RWPE2 (cell line): Measurements from ENCODE around the gene TAS2R60.

Source experiments
- ATAC-seq: fragments of 200-7000 bp; cut with Tn5 transposase; 3 replicates; pipeline ENCODE4 v1.9.1; 2021; ENCODE audit warnings: low read depth
- DNase-seq: peaks from one replicate; pipeline ENCODE4 v3.0.0-alpha.2; 2020; ENCODE audit warnings: low spot score
- H3K27ac ChIP-seq: fragments of 450-650 bp; 2 replicates; pipeline ENCODE4 v1.5.1; 2017; ENCODE audit warnings: mild to moderate bottlenecking; ENCODE audit not compliant: poor library complexity, severe bottlenecking
- H3K27me3 ChIP-seq: fragments of 250-450 bp; sonication (Bioruptor Pico); 2 replicates; pipeline ENCODE4 v1.5.1; 2021; ENCODE audit warnings: mild to moderate bottlenecking, moderate library complexity; ENCODE audit not compliant: insufficient read depth, poor library complexity, severe bottlenecking
- H3K36me3 ChIP-seq: fragments of 250-450 bp; sonication (Bioruptor Pico); 2 replicates; pipeline ENCODE4 v1.5.1; 2020; ENCODE audit warnings: low read depth, mild to moderate bottlenecking, moderate library complexity
- H3K4me1 ChIP-seq: fragments of 250-450 bp; sonication (Bioruptor Pico); 2 replicates; pipeline ENCODE4 v1.5.1; 2021; ENCODE audit warnings: mild to moderate bottlenecking, moderate library complexity; ENCODE audit not compliant: insufficient read depth, poor library complexity, severe bottlenecking
- H3K4me3 ChIP-seq: fragments of 250-450 bp; sonication (Bioruptor Pico); 2 replicates; pipeline ENCODE4 v1.5.1; 2021; ENCODE audit warnings: mild to moderate bottlenecking, moderate library complexity; ENCODE audit not compliant: severe bottlenecking
- H3K9me3 ChIP-seq: fragments of 250-450 bp; sonication (Bioruptor Pico); 2 replicates; pipeline ENCODE4 v1.5.1; 2021; ENCODE audit warnings: mild to moderate bottlenecking, moderate library complexity; ENCODE audit not compliant: severe bottlenecking
- TF ChIP-seq, protein P1 (sequence below): fragments of 450-650 bp; IDR thresholded peaks from one replicate; pipeline ENCODE4 v1.5.1; 2017; ENCODE audit warnings: mild to moderate bottlenecking, moderate library complexity; ENCODE audit not compliant: poor library complexity, severe bottlenecking

Gene TAS2R60

DNA sequence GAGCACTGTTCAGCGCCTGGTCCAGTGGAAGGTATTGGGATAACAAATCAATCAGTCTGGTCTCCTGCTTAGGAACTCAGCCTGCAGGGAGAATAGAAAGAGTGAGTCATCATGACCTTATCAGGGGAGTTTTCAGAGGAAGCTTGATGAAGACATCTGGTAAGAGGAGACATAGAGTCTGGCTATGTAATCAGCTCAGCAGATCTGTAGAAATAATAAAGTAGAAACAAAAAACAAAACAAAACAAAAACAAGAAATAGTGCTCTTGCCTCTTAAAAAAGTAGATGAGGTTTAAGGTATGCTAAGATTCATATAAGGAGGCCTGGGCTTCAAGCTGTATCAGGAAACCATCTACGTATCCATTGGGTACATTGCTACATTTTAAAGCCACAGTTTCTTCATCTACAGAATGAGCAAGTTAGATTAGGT, 48.8 kb downstream of the TAS2R60 start:
- TF ChIP-seq, protein P1, sequence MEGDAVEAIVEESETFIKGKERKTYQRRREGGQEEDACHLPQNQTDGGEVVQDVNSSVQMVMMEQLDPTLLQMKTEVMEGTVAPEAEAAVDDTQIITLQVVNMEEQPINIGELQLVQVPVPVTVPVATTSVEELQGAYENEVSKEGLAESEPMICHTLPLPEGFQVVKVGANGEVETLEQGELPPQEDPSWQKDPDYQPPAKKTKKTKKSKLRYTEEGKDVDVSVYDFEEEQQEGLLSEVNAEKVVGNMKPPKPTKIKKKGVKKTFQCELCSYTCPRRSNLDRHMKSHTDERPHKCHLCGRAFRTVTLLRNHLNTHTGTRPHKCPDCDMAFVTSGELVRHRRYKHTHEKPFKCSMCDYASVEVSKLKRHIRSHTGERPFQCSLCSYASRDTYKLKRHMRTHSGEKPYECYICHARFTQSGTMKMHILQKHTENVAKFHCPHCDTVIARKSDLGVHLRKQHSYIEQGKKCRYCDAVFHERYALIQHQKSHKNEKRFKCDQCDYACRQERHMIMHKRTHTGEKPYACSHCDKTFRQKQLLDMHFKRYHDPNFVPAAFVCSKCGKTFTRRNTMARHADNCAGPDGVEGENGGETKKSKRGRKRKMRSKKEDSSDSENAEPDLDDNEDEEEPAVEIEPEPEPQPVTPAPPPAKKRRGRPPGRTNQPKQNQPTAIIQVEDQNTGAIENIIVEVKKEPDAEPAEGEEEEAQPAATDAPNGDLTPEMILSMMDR = no peak
- Histone ChIP-seq H3K27me3 (no peaks in the 10 kb centered on the region), H3K36me3 (no peaks in the 10 kb centered on the region), H3K4me1 (no peaks in the 10 kb centered on the region), H3K4me3 (no peak overlapping the region), H3K9me3 (no peaks in the 10 kb centered on the region), H3K27ac (no peak overlapping the region)
- ATAC-seq (peak; percentile 88), DNase-seq (no peak)

DNA sequence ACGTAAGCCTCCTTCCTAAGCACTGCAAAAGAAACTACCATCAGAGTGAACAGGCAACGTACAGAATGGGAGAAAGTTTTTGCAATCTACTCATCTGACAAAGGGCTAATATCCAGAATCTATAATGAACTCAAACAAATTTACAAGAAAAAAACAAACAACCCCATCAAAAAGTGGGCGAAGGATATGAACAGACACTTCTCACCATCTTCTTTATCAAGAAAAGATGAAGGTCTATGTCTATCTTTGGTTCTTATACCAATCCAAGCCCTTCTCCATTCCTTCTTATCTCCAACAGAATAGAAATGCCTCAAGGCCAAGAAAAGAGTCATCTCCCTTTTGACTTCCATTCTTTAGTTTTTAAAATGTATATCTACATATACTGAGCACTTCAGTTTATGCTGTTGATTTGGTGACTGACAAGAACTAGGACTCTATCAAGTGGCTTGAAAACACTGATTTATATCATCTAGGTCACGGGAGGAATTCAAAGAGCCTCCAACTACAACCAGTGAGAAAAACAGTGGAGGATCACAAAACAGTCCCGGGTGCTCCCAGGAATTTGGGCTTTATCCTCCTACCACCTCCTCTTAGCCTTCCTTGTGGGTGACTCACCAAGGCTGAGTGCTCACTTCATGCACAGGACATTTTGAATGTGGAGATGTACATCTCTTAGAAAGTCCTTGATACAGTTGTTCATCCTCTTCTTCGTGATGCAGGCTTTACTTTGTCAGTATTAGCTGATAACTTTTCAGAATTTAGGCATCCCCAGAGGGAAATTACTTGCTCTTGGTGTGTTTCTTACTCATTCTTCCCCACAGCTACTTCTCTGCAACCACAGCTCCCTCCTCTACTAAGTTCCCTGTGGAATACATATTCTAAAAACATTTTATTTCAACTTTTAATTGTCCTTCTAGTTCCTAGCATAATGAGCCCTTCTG, 49.8 kb downstream of the TAS2R60 start:
- H3K4me1 ChIP-seq = no peaks in the 10 kb centered on the region
- no peak overlapping the region for H3K27ac ChIP-seq
- no peaks in the 10 kb centered on the region for H3K9me3 ChIP-seq
- no peaks in the 10 kb centered on the region for H3K36me3 ChIP-seq
- DNase-seq = no peak
- no peaks in the 10 kb centered on the region for H3K27me3 ChIP-seq
- TF ChIP-seq, protein P1 = no peak
- H3K4me3 ChIP-seq = no peak overlapping the region
- ATAC-seq = no peak

DNA sequence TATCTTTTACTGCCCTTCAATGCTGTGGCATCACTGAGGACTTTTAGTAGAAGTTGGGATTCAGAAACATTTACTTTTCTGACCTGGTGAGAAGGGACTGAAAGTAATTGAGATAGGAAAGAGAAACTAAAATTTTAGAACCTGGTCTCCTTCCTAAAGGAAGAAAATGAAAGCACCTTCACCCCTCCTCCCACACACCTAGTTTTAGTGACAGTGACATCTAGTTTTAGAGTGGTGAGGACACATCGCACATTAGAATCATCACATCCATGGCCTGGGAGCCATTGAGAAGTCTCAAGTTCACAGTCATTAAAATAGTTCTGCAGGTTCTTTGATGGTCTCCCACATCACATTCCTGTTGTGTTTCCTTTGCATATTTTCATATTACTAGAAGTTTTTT, 50.5 kb downstream of the TAS2R60 start:
- H3K27me3 ChIP-seq = no peaks in the 10 kb centered on the region
- TF ChIP-seq, protein P1 = no peak
- DNase-seq = no peak
- H3K27ac ChIP-seq = no peak overlapping the region
- H3K9me3 ChIP-seq = no peaks in the 10 kb centered on the region
- H3K4me3 ChIP-seq = no peak overlapping the region
- no peaks in the 10 kb centered on the region for H3K36me3 ChIP-seq
- no peaks in the 10 kb centered on the region for H3K4me1 ChIP-seq
- no peak for ATAC-seq
